GM19025 (cell line): ENCODE results near the gene EFHD2.
"Not testable (repeated sequence)": the region's sequence is repeated elsewhere in the genome, so short reads cannot be mapped to it uniquely, and the experiment has no call there.

Experiments
- ATAC-seq: cut with Tn5 transposase; IDR thresholded peaks from one replicate; pipeline ENCODE4 v1.9.1; 2021; ENCODE audit warnings: mild to moderate bottlenecking, low read depth, moderate library complexity; ENCODE audit not compliant: unreplicated experiment

EFHD2 gene

GRCh38 chr1:15386164-15386749 is 23.4 kb upstream of the EFHD2 start:
- no peak for ATAC-seq

- ATAC-seq, result no peak
These were observed 21.3 kb upstream of the EFHD2 start for GRCh38 chr1:15388201-15388880.

- ATAC-seq, result not testable (repeated sequence)
These were observed 19.9 kb upstream of the EFHD2 start for GRCh38 chr1:15389828-15390227.

GRCh38 chr1:15390667-15391066 is 19.0 kb upstream of the EFHD2 start:
- no peak for ATAC-seq

- ATAC-seq, result no peak
These were observed 18.3 kb upstream of the EFHD2 start for GRCh38 chr1:15391366-15391765.

GRCh38 chr1:15393475-15394257 is 16.0 kb upstream of the EFHD2 start:
- no peak for ATAC-seq

- ATAC-seq, result no peak
These were observed 15.4 kb upstream of the EFHD2 start for GRCh38 chr1:15394258-15394690.

- ATAC-seq, result no peak
These were observed 12.5 kb upstream of the EFHD2 start for GRCh38 chr1:15397236-15397635.

- ATAC-seq, result no peak
These were observed 10.0 kb upstream of the EFHD2 start for GRCh38 chr1:15399710-15400109.

GRCh38 chr1:15400627-15401026 is 9.1 kb upstream of the EFHD2 start:
- ATAC-seq, result no peak

- ATAC-seq, result no peak
These were observed 8.2 kb upstream of the EFHD2 start for GRCh38 chr1:15401391-15402055.

- no peak for ATAC-seq
These were observed 6.8 kb upstream of the EFHD2 start for GRCh38 chr1:15402809-15403450.

GRCh38 chr1:15403962-15404580 is 5.6 kb upstream of the EFHD2 start:
- ATAC-seq, result no peak

- ATAC-seq, result no peak
These were observed 4.4 kb upstream of the EFHD2 start for GRCh38 chr1:15405106-15405850.

- ATAC-seq, result no peak
These were observed 2.8 kb upstream of the EFHD2 start for GRCh38 chr1:15406614-15407559.

GRCh38 chr1:15407580-15407979 is 2.1 kb upstream of the EFHD2 start:
- no peak for ATAC-seq

- ATAC-seq, result no peak
These were observed 749 bp upstream of the EFHD2 start for GRCh38 chr1:15408890-15409387.

- no peak for ATAC-seq
These were observed 665 bp downstream of the EFHD2 start for GRCh38 chr1:15410223-15410883.
